Jurkat, Clone E6-1 (cell line): Measurements from ENCODE around the gene KRT16.
"Not testable (repeated sequence)": the region's sequence is repeated elsewhere in the genome, so short reads cannot be mapped to it uniquely, and the experiment has no call there.

Experiments used
- DNase-seq: peaks from one replicate; pipeline ENCODE4 v3.0.0-alpha.2; 2011; ENCODE audit warnings: low read depth, low spot score
- H3K4me3 ChIP-seq: 2 replicates; pipeline ENCODE4 v1.5.1; 2011; ENCODE audit warnings: mild to moderate bottlenecking, low read length, control low read depth, moderate library complexity

The KRT16 gene

GRCh38 chr17:41629826-41630670 lies 17.5 kb upstream of the KRT16 start:
- H3K4me3 ChIP-seq: no peak overlapping the region

GRCh38 chr17:41629316-41629715 lies 16.7 kb upstream of the KRT16 start:
- no peak for DNase-seq
- no peak overlapping the region for H3K4me3 ChIP-seq

More at GRCh38 chr17:41629826-41630670, 17.5 kb upstream of the KRT16 start:
- DNase-seq: no peak

- DNase-seq: not testable (repeated sequence)
These were observed 16.2 kb upstream of the KRT16 start for GRCh38 chr17:41628621-41629255.

GRCh38 chr17:41628073-41628370 lies 15.5 kb upstream of the KRT16 start:
- not testable (repeated sequence) for H3K4me3 ChIP-seq, DNase-seq

More at GRCh38 chr17:41628621-41629255, 16.2 kb upstream of the KRT16 start:
- not testable (repeated sequence) for H3K4me3 ChIP-seq

GRCh38 chr17:41627316-41628072 lies 14.9 kb upstream of the KRT16 start:
- no peak overlapping the region for H3K4me3 ChIP-seq
- DNase-seq: no peak

GRCh38 chr17:41626914-41627295 lies 14.3 kb upstream of the KRT16 start:
- not testable (repeated sequence) for DNase-seq, H3K4me3 ChIP-seq

- H3K4me3 ChIP-seq, DNase-seq: not testable (repeated sequence)
These were observed 13.7 kb upstream of the KRT16 start for GRCh38 chr17:41626028-41626913.

- no peak for DNase-seq
These were observed 13.0 kb upstream of the KRT16 start for GRCh38 chr17:41625602-41626001.

GRCh38 chr17:41624208-41625101 lies 11.9 kb upstream of the KRT16 start, which contains the start of gene KRT17:
TSS of gene KRT17 (minus strand) at chr17:41624575. CDS start at chr17:41624509, 66 bp downstream.
- H3K4me3 ChIP-seq: no peak within 1 kb of the TSS
- no peak for DNase-seq

More at GRCh38 chr17:41625602-41626001, 13.0 kb upstream of the KRT16 start:
- H3K4me3 ChIP-seq: no peak overlapping the region

GRCh38 chr17:41623184-41623861 lies 10.8 kb upstream of the KRT16 start:
- not testable (repeated sequence) for H3K4me3 ChIP-seq, DNase-seq

- not testable (repeated sequence) for H3K4me3 ChIP-seq, DNase-seq
These were observed 10.0 kb upstream of the KRT16 start for GRCh38 chr17:41622340-41623183.

- H3K4me3 ChIP-seq: no peak overlapping the region
- DNase-seq: no peak
These were observed 9.3 kb upstream of the KRT16 start for GRCh38 chr17:41621916-41622315.

GRCh38 chr17:41621435-41621817 lies 8.9 kb upstream of the KRT16 start:
- DNase-seq, H3K4me3 ChIP-seq: not testable (repeated sequence)

GRCh38 chr17:41620583-41621434 lies 8.2 kb upstream of the KRT16 start:
- no peak for DNase-seq
- H3K4me3 ChIP-seq: no peak overlapping the region

GRCh38 chr17:41619927-41620582 lies 7.5 kb upstream of the KRT16 start:
- not testable (repeated sequence) for DNase-seq, H3K4me3 ChIP-seq
